ENCODE measurements around the gene KYNU. TPM values are rescaled to one million over a fixed set of nuclear protein-coding genes. Genes with fewer than 3 reads are reported as not detected.
"Not testable (repeated sequence)": the region's sequence is repeated elsewhere in the genome, so short reads cannot be mapped to it uniquely, and the experiment has no call there.

Gene KYNU
- total and polyA plus RNA-seq, 10 of the 15 experiments (the other 5 are each of a cell fraction or from before 2014, with no cell fraction given) = 31.3 to 101 (median 38.3) TPM

DNA sequence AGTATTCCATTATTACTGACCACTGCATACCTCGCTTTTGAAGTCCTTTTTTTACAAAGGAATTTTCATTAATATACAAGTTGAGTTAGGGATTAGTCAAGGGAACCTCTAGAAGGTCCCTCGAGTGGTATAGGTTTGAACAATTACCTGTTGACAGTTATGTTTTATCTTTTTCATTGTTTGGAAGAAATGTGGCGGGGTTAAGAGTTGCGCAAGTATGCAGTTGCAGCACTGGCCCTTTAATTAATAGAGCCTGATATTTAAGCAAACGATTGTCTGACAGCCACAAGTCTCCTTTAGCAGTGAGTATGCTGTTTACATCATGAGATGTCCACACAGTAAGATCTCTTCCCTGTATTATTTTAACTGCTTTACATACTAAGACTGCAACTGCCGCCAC lies 24.3 kb downstream of the KYNU start:
- no peaks in the 10 kb centered on the region for H3K27me3 ChIP-seq (replicated peaks in 1 of 2; ENCODE audit: control insufficient read depth in 2 of 2, insufficient read depth in 2 of 2, low read length in 1 of 2)

GRCh38 chr2:142903726-142904125 lies 26.3 kb downstream of the KYNU start:
- not testable (repeated sequence) for BruUV-seq (replicated peaks)

More for the DNA sequence above, 24.3 kb downstream of the KYNU start:
- H3K4me1 ChIP-seq (ENCODE audit: control insufficient read depth, insufficient read depth, low read length) = no peaks in the 10 kb centered on the region
- H3K4me3 ChIP-seq = no peak overlapping the region
- H3K79me2 ChIP-seq (ENCODE audit: control insufficient read depth, insufficient read depth, low read length) = no peaks in the 10 kb centered on the region
- no peak overlapping the region for H3K9ac ChIP-seq (ENCODE audit: control insufficient read depth, insufficient read depth, low read length)
- TF ChIP-seq TCF12 (IDR thresholded peaks at IDR 0.05; ENCODE audit: low read depth, low read length) = no peak
- no peak for TF ChIP-seq DPF2 (IDR thresholded peaks at IDR 0.05)
- no peak for TF ChIP-seq RAD21 (IDR thresholded peaks at IDR 0.05; ENCODE audit: insufficient read depth, low read depth, low read length)
- TF ChIP-seq GABPA (IDR thresholded peaks at IDR 0.05; ENCODE audit: low read depth) = no peak
- no peak for TF ChIP-seq CEBPB (IDR thresholded peaks at IDR 0.05; ENCODE audit: borderline replicate concordance in 1 of 2, low read depth in 2 of 2, low read length in 2 of 2)
- H3K27ac ChIP-seq (ENCODE audit: control insufficient read depth, insufficient read depth) = no peak overlapping the region
- FAIRE-seq (no peak), DNase-seq (ENCODE audit: low read depth, low spot score) (no peak), ATAC-seq (no peak)
- SMC1A ChIA-PET (ENCODE audit: uncharacterized antibody, unreplicated experiment) = interaction anchor here (0.7 to 1.4 kb wide), 2 partner anchors 21 to 226 kb away, joined by 3 to 6 read pairs; no protein-coding TSS in a partner anchor
- H4K20me1 ChIP-seq (ENCODE audit: control insufficient read depth, insufficient read depth) = no peaks in the 10 kb centered on the region
- BruUV-seq (replicated peaks) = no TSS peak
- WGBS (ENCODE audit: insufficient coverage, insufficient replicate concordance, low lambda C conversion rate, missing lambda C conversion rate) = 97% methylated on average over 6 of the region's 6 CpGs
- POLR2A ChIA-PET = no interaction called here
- H2AFZ ChIP-seq (ENCODE audit: control insufficient read depth, low read depth, low read length) = no peak overlapping the region
- RAD21 ChIA-PET (ENCODE audit: unreplicated experiment) = no interaction called here
- in situ Hi-C loops (cut with MboI) (no loop called here), intact Hi-C loops (cut with micrococcal nuclease; ENCODE audit: unreplicated experiment) (no loop called here)
- CTCF ChIA-PET = no interaction called here
- peaks cover 2 to 7% of the 10 kb centered on the region in 2 experiments; a peak in 3 of 4 replicates for H3K36me3 ChIP-seq (ENCODE audit: control insufficient read depth in 2 of 2, insufficient read depth in 2 of 2, low read length in 1 of 2)
- H3K9me3 ChIP-seq (replicated peaks; ENCODE audit: control insufficient read depth, insufficient read depth, low read length) = no peaks in the 10 kb centered on the region
- no peak overlapping the region for H3K4me2 ChIP-seq (ENCODE audit: control insufficient read depth, insufficient read depth)

More at GRCh38 chr2:142903726-142904125, 26.3 kb downstream of the KYNU start:
- H2AFZ ChIP-seq (ENCODE audit: control insufficient read depth, low read depth, low read length); POLR2A ChIA-PET; H3K4me3 ChIP-seq; CTCF ChIA-PET; intact Hi-C loops (cut with micrococcal nuclease; ENCODE audit: unreplicated experiment); ATAC-seq; H3K27ac ChIP-seq (ENCODE audit: control insufficient read depth, insufficient read depth); DNase-seq (ENCODE audit: low read depth, low spot score); H3K79me2 ChIP-seq (ENCODE audit: control insufficient read depth, insufficient read depth, low read length); SMC1A ChIA-PET (ENCODE audit: uncharacterized antibody, unreplicated experiment); FAIRE-seq; H3K36me3 ChIP-seq (ENCODE audit: control insufficient read depth in 2 of 2, insufficient read depth in 2 of 2, low read length in 1 of 2); H4K20me1 ChIP-seq (ENCODE audit: control insufficient read depth, insufficient read depth); H3K27me3 ChIP-seq (replicated peaks in 1 of 2; ENCODE audit: control insufficient read depth in 2 of 2, insufficient read depth in 2 of 2, low read length in 1 of 2); H3K9me3 ChIP-seq (replicated peaks; ENCODE audit: control insufficient read depth, insufficient read depth, low read length); RAD21 ChIA-PET (ENCODE audit: unreplicated experiment); H3K4me1 ChIP-seq (ENCODE audit: control insufficient read depth, insufficient read depth, low read length); in situ Hi-C loops (cut with MboI); H3K4me2 ChIP-seq (ENCODE audit: control insufficient read depth, insufficient read depth); H3K9ac ChIP-seq (ENCODE audit: control insufficient read depth, insufficient read depth, low read length): not testable (repeated sequence)
- 87% methylated on average over 7 of the region's 7 CpGs for WGBS (ENCODE audit: insufficient coverage, insufficient replicate concordance, low lambda C conversion rate, missing lambda C conversion rate)
